ENCODE results near the gene CTNNBIP1.

Gene CTNNBIP1

GRCh38 chr1:9846611-9847171, 63.4 kb downstream of the CTNNBIP1 start:
- no peaks in the 10 kb centered on the region for H3K27me3 ChIP-seq (ENCODE audit: control insufficient read depth in 2 of 2, insufficient read depth in 2 of 2, low read length in 2 of 2)
- no peaks in the 10 kb centered on the region for H3K9me3 ChIP-seq (ENCODE audit: control insufficient read depth in 2 of 2, low read length in 2 of 2)
- no peak overlapping the region for H3K9ac ChIP-seq (ENCODE audit: low read depth in 1 of 2, low read length in 2 of 2)
- peaks cover 14 to 20% of the 10 kb centered on the region in 2 donors for H3K4me1 ChIP-seq (ENCODE audit: control insufficient read depth in 2 of 2, insufficient read depth in 2 of 2, low read length in 2 of 2)
- H3K36me3 ChIP-seq (ENCODE audit: control insufficient read depth in 2 of 2, insufficient read depth in 2 of 2, low read length in 2 of 2), result no peaks in the 10 kb centered on the region
- no peak overlapping the region for H3K27ac ChIP-seq (ENCODE audit: low read depth in 2 of 2, low read length in 2 of 2)
- H3K4me3 ChIP-seq (ENCODE audit: low read length in 2 of 2), result no peak overlapping the region

- Histone ChIP-seq H3K27me3 (ENCODE audit: control insufficient read depth in 2 of 2, insufficient read depth in 2 of 2, low read length in 2 of 2) (no peaks in the 10 kb centered on the region), H3K27ac (ENCODE audit: low read depth in 2 of 2, low read length in 2 of 2) (no peak overlapping the region)
These were observed 64.2 kb downstream of the CTNNBIP1 start for GRCh38 chr1:9845914-9846313.

GRCh38 chr1:9844756-9845155, 65.3 kb downstream of the CTNNBIP1 start:
- Histone ChIP-seq H3K27ac (ENCODE audit: low read depth in 2 of 2, low read length in 2 of 2) (no peak overlapping the region), H3K9me3 (ENCODE audit: control insufficient read depth in 2 of 2, low read length in 2 of 2) (no peaks in the 10 kb centered on the region), H3K4me1 (ENCODE audit: control insufficient read depth in 2 of 2, insufficient read depth in 2 of 2, low read length in 2 of 2) (peaks cover 14 to 20% of the 10 kb centered on the region in 2 donors), H3K36me3 (ENCODE audit: control insufficient read depth in 2 of 2, insufficient read depth in 2 of 2, low read length in 2 of 2) (no peaks in the 10 kb centered on the region), H3K4me3 (ENCODE audit: low read length in 2 of 2) (no peak overlapping the region), H3K9ac (ENCODE audit: low read depth in 1 of 2, low read length in 2 of 2) (no peak overlapping the region), H3K27me3 (ENCODE audit: control insufficient read depth in 2 of 2, insufficient read depth in 2 of 2, low read length in 2 of 2) (no peaks in the 10 kb centered on the region)

More at GRCh38 chr1:9845914-9846313, 64.2 kb downstream of the CTNNBIP1 start:
- Histone ChIP-seq H3K9me3 (ENCODE audit: control insufficient read depth in 2 of 2, low read length in 2 of 2) (no peaks in the 10 kb centered on the region), H3K4me1 (ENCODE audit: control insufficient read depth in 2 of 2, insufficient read depth in 2 of 2, low read length in 2 of 2) (peaks cover 14 to 20% of the 10 kb centered on the region in 2 donors), H3K9ac (ENCODE audit: low read depth in 1 of 2, low read length in 2 of 2) (no peak overlapping the region), H3K4me3 (ENCODE audit: low read length in 2 of 2) (no peak overlapping the region), H3K36me3 (ENCODE audit: control insufficient read depth in 2 of 2, insufficient read depth in 2 of 2, low read length in 2 of 2) (no peaks in the 10 kb centered on the region)

- Histone ChIP-seq H3K36me3 (ENCODE audit: control insufficient read depth in 2 of 2, insufficient read depth in 2 of 2, low read length in 2 of 2) (no peaks in the 10 kb centered on the region), H3K27ac (ENCODE audit: low read depth in 2 of 2, low read length in 2 of 2) (peak overlapping the region; percentile 70 to 80), H3K4me1 (ENCODE audit: control insufficient read depth in 2 of 2, insufficient read depth in 2 of 2, low read length in 2 of 2) (peaks cover 15 to 21% of the 10 kb centered on the region in 2 donors), H3K4me3 (ENCODE audit: low read length in 2 of 2) (no peak overlapping the region), H3K9me3 (ENCODE audit: control insufficient read depth in 2 of 2, low read length in 2 of 2) (no peaks in the 10 kb centered on the region), H3K27me3 (ENCODE audit: control insufficient read depth in 2 of 2, insufficient read depth in 2 of 2, low read length in 2 of 2) (no peaks in the 10 kb centered on the region), H3K9ac (ENCODE audit: low read depth in 1 of 2, low read length in 2 of 2) (peak overlapping the region in 1 of 2 donors; percentile 50)
These were observed 66.0 kb downstream of the CTNNBIP1 start for GRCh38 chr1:9844106-9844505.

- peak overlapping the region in 1 of 2 donors; percentile 50 for H3K9ac ChIP-seq (ENCODE audit: low read depth in 1 of 2, low read length in 2 of 2)
- H3K27ac ChIP-seq (ENCODE audit: low read depth in 2 of 2, low read length in 2 of 2), result peak overlapping the region; percentile 70 to 80
These were observed 66.5 kb downstream of the CTNNBIP1 start for GRCh38 chr1:9843576-9843945.

GRCh38 chr1:9842781-9843575, 67.1 kb downstream of the CTNNBIP1 start:
- peak overlapping the region; percentile 70 to 80 for H3K27ac ChIP-seq (ENCODE audit: low read depth in 2 of 2, low read length in 2 of 2)
- no peak overlapping the region for H3K4me3 ChIP-seq (ENCODE audit: low read length in 2 of 2)
- no peaks in the 10 kb centered on the region for H3K27me3 ChIP-seq (ENCODE audit: control insufficient read depth in 2 of 2, insufficient read depth in 2 of 2, low read length in 2 of 2)
- peak overlapping the region in 1 of 2 donors; percentile 50 for H3K9ac ChIP-seq (ENCODE audit: low read depth in 1 of 2, low read length in 2 of 2)
- H3K36me3 ChIP-seq (ENCODE audit: control insufficient read depth in 2 of 2, insufficient read depth in 2 of 2, low read length in 2 of 2), result no peaks in the 10 kb centered on the region
- H3K4me1 ChIP-seq (ENCODE audit: control insufficient read depth in 2 of 2, insufficient read depth in 2 of 2, low read length in 2 of 2), result peaks cover 17 to 26% of the 10 kb centered on the region in 2 donors
- no peaks in the 10 kb centered on the region for H3K9me3 ChIP-seq (ENCODE audit: control insufficient read depth in 2 of 2, low read length in 2 of 2)

More at GRCh38 chr1:9843576-9843945, 66.5 kb downstream of the CTNNBIP1 start:
- peaks cover 17 to 26% of the 10 kb centered on the region in 2 donors for H3K4me1 ChIP-seq (ENCODE audit: control insufficient read depth in 2 of 2, insufficient read depth in 2 of 2, low read length in 2 of 2)
- no peak overlapping the region for H3K4me3 ChIP-seq (ENCODE audit: low read length in 2 of 2)
- H3K36me3 ChIP-seq (ENCODE audit: control insufficient read depth in 2 of 2, insufficient read depth in 2 of 2, low read length in 2 of 2), result no peaks in the 10 kb centered on the region
- H3K9me3 ChIP-seq (ENCODE audit: control insufficient read depth in 2 of 2, low read length in 2 of 2), result no peaks in the 10 kb centered on the region
- no peaks in the 10 kb centered on the region for H3K27me3 ChIP-seq (ENCODE audit: control insufficient read depth in 2 of 2, insufficient read depth in 2 of 2, low read length in 2 of 2)

- Histone ChIP-seq H3K4me1 (ENCODE audit: control insufficient read depth in 2 of 2, insufficient read depth in 2 of 2, low read length in 2 of 2) (peaks cover 17 to 26% of the 10 kb centered on the region in 2 donors), H3K9ac (ENCODE audit: low read depth in 1 of 2, low read length in 2 of 2) (no peak overlapping the region), H3K9me3 (ENCODE audit: control insufficient read depth in 2 of 2, low read length in 2 of 2) (no peaks in the 10 kb centered on the region), H3K36me3 (ENCODE audit: control insufficient read depth in 2 of 2, insufficient read depth in 2 of 2, low read length in 2 of 2) (no peaks in the 10 kb centered on the region), H3K27ac (ENCODE audit: low read depth in 2 of 2, low read length in 2 of 2) (peak overlapping the region in 1 of 2 donors; percentile 80), H3K4me3 (ENCODE audit: low read length in 2 of 2) (no peak overlapping the region), H3K27me3 (ENCODE audit: control insufficient read depth in 2 of 2, insufficient read depth in 2 of 2, low read length in 2 of 2) (no peaks in the 10 kb centered on the region)
These were observed 67.9 kb downstream of the CTNNBIP1 start for GRCh38 chr1:9842073-9842711.

- H3K27me3 ChIP-seq (ENCODE audit: control insufficient read depth in 2 of 2, insufficient read depth in 2 of 2, low read length in 2 of 2), result no peaks in the 10 kb centered on the region
- no peak overlapping the region for H3K27ac ChIP-seq (ENCODE audit: low read depth in 2 of 2, low read length in 2 of 2)
- H3K4me1 ChIP-seq (ENCODE audit: control insufficient read depth in 2 of 2, insufficient read depth in 2 of 2, low read length in 2 of 2), result peaks cover 19 to 26% of the 10 kb centered on the region in 2 donors
- no peak overlapping the region for H3K9ac ChIP-seq (ENCODE audit: low read depth in 1 of 2, low read length in 2 of 2)
- no peak overlapping the region for H3K4me3 ChIP-seq (ENCODE audit: low read length in 2 of 2)
- no peaks in the 10 kb centered on the region for H3K36me3 ChIP-seq (ENCODE audit: control insufficient read depth in 2 of 2, insufficient read depth in 2 of 2, low read length in 2 of 2)
- no peaks in the 10 kb centered on the region for H3K9me3 ChIP-seq (ENCODE audit: control insufficient read depth in 2 of 2, low read length in 2 of 2)
These were observed 68.6 kb downstream of the CTNNBIP1 start for GRCh38 chr1:9841460-9841859.

- H3K9ac ChIP-seq (ENCODE audit: low read depth in 1 of 2, low read length in 2 of 2), result no peak overlapping the region
- H3K36me3 ChIP-seq (ENCODE audit: control insufficient read depth in 2 of 2, insufficient read depth in 2 of 2, low read length in 2 of 2), result no peaks in the 10 kb centered on the region
- H3K4me1 ChIP-seq (ENCODE audit: control insufficient read depth in 2 of 2, insufficient read depth in 2 of 2, low read length in 2 of 2), result peaks cover 32 to 38% of the 10 kb centered on the region in 2 donors
- H3K9me3 ChIP-seq (ENCODE audit: control insufficient read depth in 2 of 2, low read length in 2 of 2), result no peaks in the 10 kb centered on the region
- H3K27ac ChIP-seq (ENCODE audit: low read depth in 2 of 2, low read length in 2 of 2), result no peak overlapping the region
- no peaks in the 10 kb centered on the region for H3K27me3 ChIP-seq (ENCODE audit: control insufficient read depth in 2 of 2, insufficient read depth in 2 of 2, low read length in 2 of 2)
- H3K4me3 ChIP-seq (ENCODE audit: low read length in 2 of 2), result no peak overlapping the region
These were observed 69.9 kb downstream of the CTNNBIP1 start for GRCh38 chr1:9840176-9840575.

GRCh38 chr1:9838946-9839345, 71.1 kb downstream of the CTNNBIP1 start:
- Histone ChIP-seq H3K4me1 (ENCODE audit: control insufficient read depth in 2 of 2, insufficient read depth in 2 of 2, low read length in 2 of 2) (peaks cover 38 to 46% of the 10 kb centered on the region in 2 donors), H3K9ac (ENCODE audit: low read depth in 1 of 2, low read length in 2 of 2) (no peak overlapping the region), H3K27ac (ENCODE audit: low read depth in 2 of 2, low read length in 2 of 2) (peak overlapping the region in 1 of 2 donors; percentile 8), H3K9me3 (ENCODE audit: control insufficient read depth in 2 of 2, low read length in 2 of 2) (no peaks in the 10 kb centered on the region), H3K36me3 (ENCODE audit: control insufficient read depth in 2 of 2, insufficient read depth in 2 of 2, low read length in 2 of 2) (no peaks in the 10 kb centered on the region), H3K27me3 (ENCODE audit: control insufficient read depth in 2 of 2, insufficient read depth in 2 of 2, low read length in 2 of 2) (no peaks in the 10 kb centered on the region), H3K4me3 (ENCODE audit: low read length in 2 of 2) (no peak overlapping the region)
